Stimulated activated CD4-positive, alpha-beta T cell treated with anti-CD3 and anti-CD28 coated beads, Interleukin-1b, Interleukin-23, amount 100 ng/mL, for 24 hours (primary cell): ENCODE results near the gene TMEM178B.
"Not testable (repeated sequence)": the region's sequence is repeated elsewhere in the genome, so short reads cannot be mapped to it uniquely, and the experiment has no call there.

Experiments used
- DNase-seq, 4 experiments: peaks; one replicate each; pipeline ENCODE4 v3.0.0-alpha.2; 2020; ENCODE audit warnings: low read depth in 4 of 4, low spot score in 1 of 4

The TMEM178B gene

GRCh38 chr7:141181812-141182211 lies 107.9 kb downstream of the TMEM178B start:
- DNase-seq: no peak

GRCh38 chr7:141184532-141185190 lies 110.8 kb downstream of the TMEM178B start:
- DNase-seq: no peak

- DNase-seq: no peak
Measured at GRCh38 chr7:141185369-141185967, 111.6 kb downstream of the TMEM178B start.

GRCh38 chr7:141189231-141189630 lies 115.4 kb downstream of the TMEM178B start:
- no peak for DNase-seq

GRCh38 chr7:141190495-141190894 lies 116.6 kb downstream of the TMEM178B start:
- no peak for DNase-seq

- DNase-seq: no peak
Measured at GRCh38 chr7:141191277-141191676, 117.4 kb downstream of the TMEM178B start.

- DNase-seq: no peak
Measured at GRCh38 chr7:141193066-141193465, 119.2 kb downstream of the TMEM178B start.

- DNase-seq: not testable (repeated sequence)
Measured at GRCh38 chr7:141195722-141196121, 121.9 kb downstream of the TMEM178B start.

GRCh38 chr7:141198194-141198958 lies 124.5 kb downstream of the TMEM178B start:
- DNase-seq: no peak

- DNase-seq: no peak
Measured at GRCh38 chr7:141200191-141201108, 126.6 kb downstream of the TMEM178B start.

GRCh38 chr7:141201145-141201885 lies 127.5 kb downstream of the TMEM178B start:
- DNase-seq: no peak

- DNase-seq: no peak
Measured at GRCh38 chr7:141202535-141202934, 128.7 kb downstream of the TMEM178B start.

GRCh38 chr7:141203177-141203576 lies 129.3 kb downstream of the TMEM178B start:
- no peak for DNase-seq

- no peak for DNase-seq
Measured at GRCh38 chr7:141203586-141203985, 129.7 kb downstream of the TMEM178B start.

- DNase-seq: no peak
Measured at GRCh38 chr7:141207661-141208060, 133.8 kb downstream of the TMEM178B start.

GRCh38 chr7:141208539-141208938 lies 134.7 kb downstream of the TMEM178B start:
- DNase-seq: no peak

GRCh38 chr7:141209454-141209853 lies 135.6 kb downstream of the TMEM178B start:
- no peak for DNase-seq

GRCh38 chr7:141210862-141211261 lies 137.0 kb downstream of the TMEM178B start:
- no peak for DNase-seq

GRCh38 chr7:141213226-141213625 lies 139.4 kb downstream of the TMEM178B start:
- DNase-seq: no peak

GRCh38 chr7:141217938-141218337 lies 144.1 kb downstream of the TMEM178B start:
- no peak for DNase-seq
